GM12891 (cell line): ENCODE data around the gene CD84.
A peak's percentile ranks its signal among the peaks of the same experiment; 100 is the strongest.
"Not testable (repeated sequence)": the region's sequence is repeated elsewhere in the genome, so short reads cannot be mapped to it uniquely, and the experiment has no call there.

ENCODE experiments used
- DNase-seq: peaks from one replicate; pipeline ENCODE4 v3.0.0; 2011; ENCODE audit warnings: low spot score; ENCODE audit not compliant: insufficient read length
- FAIRE-seq: peaks from 2 replicates; lab custom pipeline; 2011; peaks lifted over from hg19 to GRCh38; lab: Jason Lieb, UNC
- PAX5 ChIP-seq: IDR thresholded peaks from 2 replicates; pipeline ENCODE4 v1.6.1; 2011; ENCODE audit warnings: low read length, moderate library complexity, mild to moderate bottlenecking; ENCODE audit not compliant: insufficient read depth, severe bottlenecking
- POLR2A ChIP-seq: IDR thresholded peaks from 2 replicates; pipeline ENCODE4 v1.6.1; 2011; ENCODE audit warnings: low read depth, low read length, control low read depth
- POLR2AphosphoS5 ChIP-seq: IDR thresholded peaks from 2 replicates; pipeline ENCODE4 v1.6.1; 2011; ENCODE audit warnings: low read depth, low read length, control low read depth
- POU2F2 ChIP-seq: IDR thresholded peaks from 2 replicates; pipeline ENCODE4 v1.6.1; 2011; ENCODE audit warnings: low read depth, mild to moderate bottlenecking, control low read depth, low read length, moderate library complexity
- SPI1 ChIP-seq: IDR thresholded peaks from 2 replicates; pipeline ENCODE4 v1.6.1; 2011; ENCODE audit warnings: low read depth, low read length, control low read depth
- TAF1 ChIP-seq: IDR thresholded peaks from 2 replicates; pipeline ENCODE4 v1.6.1; 2011; ENCODE audit warnings: low read depth, low read length, control low read depth

Gene CD84

DNA sequence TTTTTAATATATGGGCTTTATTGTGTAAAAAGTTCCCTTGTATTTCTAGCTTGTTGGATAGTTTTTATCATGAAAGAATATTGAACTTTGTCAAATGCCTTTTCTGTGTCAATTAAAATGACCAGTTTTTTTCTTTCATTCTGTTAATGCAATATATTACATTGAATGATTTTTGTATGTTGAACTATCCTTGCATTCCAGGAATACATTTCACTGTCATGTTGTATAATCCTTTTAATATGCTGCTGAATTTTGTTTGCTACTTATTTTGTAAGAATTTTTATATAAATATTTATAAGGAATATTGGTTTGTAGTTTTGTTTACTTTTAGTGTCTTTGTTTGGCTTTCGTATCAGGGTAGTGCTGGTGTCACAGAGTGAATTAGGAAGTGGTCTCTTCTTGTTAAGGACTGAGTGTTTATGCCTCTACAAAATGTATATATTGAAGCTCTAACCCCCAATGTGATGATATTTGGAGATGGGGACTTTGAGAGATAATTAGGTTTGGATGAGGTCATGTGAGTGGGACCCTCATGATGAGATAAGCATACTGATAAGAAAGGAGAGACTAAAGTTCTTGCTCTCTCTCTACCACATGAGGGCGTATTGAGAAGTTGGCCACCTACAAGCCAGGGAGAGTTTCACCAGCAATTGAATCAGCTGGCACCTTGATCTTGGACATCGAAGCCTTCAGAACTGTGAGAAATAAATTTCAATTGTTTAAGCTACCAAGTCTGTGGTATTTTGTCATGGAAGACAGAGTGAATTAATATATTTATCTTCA lies 44.3 kb downstream of the CD84 start:
- TF ChIP-seq POLR2A (no peak), PAX5 (no peak), TAF1 (no peak), POLR2AphosphoS5 (no peak), SPI1 (no peak), POU2F2 (no peak)
- no peak for DNase-seq
- peak; percentile 9 for FAIRE-seq

DNA sequence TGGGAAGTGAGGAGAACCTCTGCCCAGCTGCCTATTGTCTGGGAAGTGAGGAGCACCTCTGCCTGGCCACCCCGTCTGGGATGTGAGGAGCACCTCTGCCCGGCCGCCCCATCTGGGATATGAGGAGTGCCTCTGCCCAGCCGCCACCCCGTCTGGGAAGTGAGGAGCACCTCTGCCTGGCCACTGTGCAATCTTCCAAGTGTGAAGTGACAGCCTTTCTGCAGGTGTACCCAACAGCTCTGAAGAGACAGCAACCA lies 46.8 kb downstream of the CD84 start:
- FAIRE-seq, result not testable (repeated sequence)

DNA sequence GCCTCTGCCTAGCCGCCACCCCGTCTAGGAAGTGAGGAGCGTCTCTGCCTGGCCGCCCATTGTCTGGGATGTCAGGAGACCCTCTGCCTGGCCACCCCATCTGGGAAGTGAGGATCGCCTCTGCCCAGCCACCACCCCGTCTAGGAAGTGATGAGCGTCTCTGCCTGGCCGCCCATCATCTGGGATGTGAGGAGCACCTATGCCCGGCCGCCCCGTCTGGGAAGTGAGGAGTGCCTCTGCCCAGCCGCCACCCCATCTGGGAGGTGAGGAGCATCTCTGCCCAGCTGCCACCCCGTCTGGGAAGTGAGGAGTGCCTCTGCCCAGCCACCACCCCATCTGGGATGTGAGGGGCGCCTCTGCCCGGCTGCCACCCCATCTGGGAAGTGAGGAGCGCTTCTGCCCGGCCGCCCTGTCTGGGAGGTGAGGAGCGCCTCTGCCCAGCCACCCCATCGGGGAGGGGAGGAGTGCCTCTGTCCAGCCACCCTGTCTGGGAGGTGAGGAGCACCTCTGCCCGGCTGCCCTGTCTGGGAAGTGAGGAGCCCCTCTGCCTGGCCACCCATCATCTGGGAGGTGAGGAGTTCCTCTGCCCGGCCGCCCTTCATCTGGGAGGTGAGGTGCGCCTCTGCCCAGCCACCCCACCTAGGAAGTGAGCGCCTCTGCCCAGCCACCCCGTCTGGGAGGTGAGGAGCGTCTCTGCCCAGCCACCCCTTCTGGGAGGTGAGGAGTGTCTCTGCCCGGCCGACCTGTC lies 47.3 kb downstream of the CD84 start:
- not testable (repeated sequence) for FAIRE-seq, DNase-seq

More for the DNA sequence above, 46.8 kb downstream of the CD84 start:
- DNase-seq, result not testable (repeated sequence)

DNA sequence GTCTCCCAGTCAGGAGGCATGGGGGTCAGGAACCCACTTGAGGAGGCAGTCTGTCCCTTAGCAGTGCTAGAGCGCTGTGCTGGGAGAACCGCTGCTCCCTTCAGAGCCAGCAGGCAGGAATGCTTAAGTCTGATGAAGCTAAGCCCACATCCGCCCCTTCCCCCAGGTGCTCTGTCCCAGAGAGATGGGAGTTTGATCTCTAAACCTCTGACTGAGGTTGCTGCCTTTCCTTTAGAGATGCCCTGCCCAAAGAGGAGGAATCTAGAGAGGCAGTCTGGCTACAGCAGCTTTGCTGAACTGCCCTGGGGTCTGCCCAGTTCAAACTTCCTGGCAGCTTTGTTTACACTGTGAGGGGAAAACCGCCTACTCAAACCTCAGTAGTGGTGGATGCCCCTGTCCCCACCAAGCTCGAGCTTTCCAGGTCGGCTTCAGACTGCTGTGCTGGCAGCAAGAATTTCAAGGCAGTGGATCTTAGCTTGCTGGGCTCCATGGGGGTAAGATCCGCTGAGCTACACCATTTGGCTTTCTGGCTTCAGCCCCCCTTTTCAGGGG lies 49.8 kb downstream of the CD84 start:
- not testable (repeated sequence) for DNase-seq, FAIRE-seq

DNA sequence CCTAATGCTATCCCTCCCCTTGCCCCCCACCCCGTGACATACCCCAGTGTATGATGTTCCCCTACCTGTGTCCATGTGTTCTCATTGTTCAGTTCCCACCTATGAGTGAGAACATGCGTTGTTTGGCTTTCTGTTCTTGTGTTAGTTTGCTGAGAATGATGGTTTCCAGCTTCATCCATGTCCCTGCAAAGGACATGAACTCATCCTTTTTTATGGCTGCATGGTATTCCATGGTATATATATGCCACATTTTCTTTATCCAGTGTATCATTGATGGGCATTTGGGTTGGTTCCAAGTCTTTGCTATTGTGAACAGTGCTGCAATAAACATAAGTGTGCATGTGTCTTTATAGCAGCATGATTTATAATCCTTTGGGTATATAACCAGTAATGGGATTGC lies 55.5 kb downstream of the CD84 start:
- not testable (repeated sequence) for FAIRE-seq, DNase-seq

DNA sequence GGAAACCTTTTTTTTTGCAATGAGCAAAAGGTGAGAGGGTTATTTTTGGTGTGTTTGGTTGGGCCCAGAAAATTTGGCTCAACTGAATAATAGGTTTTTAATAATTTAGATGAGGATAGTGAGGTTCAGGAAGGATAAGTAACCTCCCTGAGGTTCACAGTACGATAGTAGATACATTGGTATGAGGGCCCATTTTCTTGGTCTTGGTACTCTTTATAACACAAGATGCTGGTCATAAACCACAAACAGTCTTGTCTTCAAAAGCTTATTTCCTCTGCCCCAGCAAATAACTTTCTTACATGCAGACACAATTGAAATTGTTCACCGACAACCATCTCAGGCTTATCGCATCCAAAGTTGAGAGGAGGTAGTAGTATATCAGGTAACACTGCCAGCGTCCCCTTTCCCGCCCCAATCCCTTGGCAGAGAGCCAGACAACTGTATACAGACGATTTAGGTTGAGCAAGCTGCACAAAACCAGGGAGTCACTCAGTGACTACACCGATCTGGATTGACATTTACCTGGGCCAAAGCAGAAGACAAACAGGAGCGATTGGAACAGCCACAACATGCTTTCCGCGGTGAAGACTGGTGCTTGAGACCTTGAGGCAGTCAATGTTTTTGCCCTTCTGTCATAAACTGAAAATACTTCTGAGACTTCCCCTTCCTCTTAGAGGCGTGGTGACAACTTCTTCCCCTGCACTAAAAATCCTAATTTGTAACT lies 56.5 kb downstream of the CD84 start, which contains the start of gene SLAMF6:
SLAMF6 (minus strand) TSS at position 634 of the 724 bp plus-strand sequence; CDS start at position 571, 63 bp downstream.
- peak; percentile 87 for FAIRE-seq
- no peak for DNase-seq
- TF ChIP-seq POLR2AphosphoS5 (peak; percentile 87), PAX5 (no peak), POU2F2 (peak; percentile 58; the same call in 1 of the 2 replicates), POLR2A (peak; percentile 91), TAF1 (peak; percentile 70), SPI1 (peak; percentile 76)

DNA sequence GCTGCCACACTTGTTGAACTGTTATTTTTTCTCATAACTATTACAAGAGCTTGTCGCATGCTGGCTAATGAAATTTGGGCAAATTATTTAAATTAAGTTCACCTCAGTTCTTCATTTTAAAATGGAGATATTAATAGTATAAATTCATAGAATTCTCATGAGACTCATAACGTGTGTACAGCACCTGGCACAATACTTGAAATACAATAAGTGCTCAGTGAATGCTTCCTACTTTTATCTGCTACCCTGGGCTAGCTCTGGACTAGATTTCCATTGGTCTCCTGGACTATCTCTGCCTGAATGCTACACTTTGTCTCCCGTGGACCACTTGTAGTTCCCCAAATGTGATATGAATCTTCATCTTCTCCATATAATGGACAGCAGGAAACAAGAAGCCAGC lies 57.2 kb downstream of the CD84 start:
- no peak for DNase-seq
- FAIRE-seq, result peak; percentile 84
- TF ChIP-seq PAX5 (no peak), TAF1 (no peak), POLR2A (no peak), POU2F2 (no peak), POLR2AphosphoS5 (no peak), SPI1 (no peak)

DNA sequence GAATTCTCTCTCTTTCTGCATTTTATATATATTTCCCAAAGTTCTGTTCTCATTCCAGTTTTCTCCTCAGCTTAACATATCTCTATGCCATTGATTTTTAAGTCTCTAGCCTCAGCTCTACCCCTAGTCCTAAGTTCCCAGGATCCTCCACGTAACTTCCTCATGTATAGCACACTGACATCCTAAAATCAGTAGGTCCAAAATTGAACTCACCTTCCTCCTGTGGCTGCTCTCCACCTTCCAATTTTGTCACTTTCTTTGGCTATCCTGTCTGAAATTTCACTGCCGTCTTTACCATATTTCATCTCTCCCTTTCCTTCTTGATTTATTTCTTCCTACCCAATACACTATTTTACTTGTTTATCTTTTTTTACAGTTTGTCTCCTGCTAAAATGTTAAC lies 57.7 kb downstream of the CD84 start:
- TF ChIP-seq PAX5 (no peak), POLR2A (no peak), POU2F2 (no peak), POLR2AphosphoS5 (no peak), TAF1 (no peak), SPI1 (no peak)
- FAIRE-seq, result peak; percentile 59
- no peak for DNase-seq

DNA sequence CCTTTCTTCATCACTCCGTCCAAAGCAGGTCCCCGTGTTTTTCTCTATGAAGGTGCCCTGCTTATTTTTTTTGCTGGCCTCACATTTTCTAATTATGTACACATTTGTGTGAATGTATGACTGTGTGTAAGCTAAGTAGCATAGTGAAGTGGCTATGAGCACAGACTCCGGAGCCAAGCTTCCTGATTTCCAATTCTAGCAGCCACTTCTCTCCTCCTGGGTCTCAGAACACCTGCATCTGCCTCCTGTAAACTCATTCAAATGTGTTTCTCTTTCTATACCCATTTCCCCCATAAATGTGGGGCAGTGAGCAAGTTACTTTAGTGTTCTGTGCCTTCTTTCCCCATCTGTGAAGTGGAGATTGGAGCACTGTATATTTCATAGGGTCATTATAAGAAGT lies 58.3 kb downstream of the CD84 start:
- FAIRE-seq, result peak; percentile 93
- TF ChIP-seq POLR2A, result no peak
- no peak for TF ChIP-seq POU2F2
- TF ChIP-seq PAX5, result no peak
- TF ChIP-seq POLR2AphosphoS5, result no peak
- TF ChIP-seq TAF1, result no peak
- TF ChIP-seq SPI1, result no peak
- no peak for DNase-seq

DNA sequence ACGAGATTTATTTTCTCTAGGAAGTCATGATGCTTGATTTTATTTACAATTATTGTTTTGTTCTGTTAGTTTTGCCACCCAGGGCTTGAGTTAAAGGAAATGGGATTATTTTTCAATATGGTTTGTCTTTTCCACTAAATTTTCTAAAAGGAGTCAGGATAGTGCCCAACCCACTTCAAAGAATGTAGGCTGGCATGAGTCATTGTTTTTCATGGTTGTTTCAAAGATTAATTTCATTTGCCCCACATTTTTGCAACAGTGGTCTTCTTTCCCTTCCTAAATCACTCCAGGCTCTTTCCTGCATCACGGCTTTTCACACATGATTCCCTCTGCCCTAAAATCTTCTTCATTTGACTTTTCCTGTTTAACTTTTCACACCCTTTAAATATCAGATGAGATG lies 58.7 kb downstream of the CD84 start:
- FAIRE-seq (no peak), DNase-seq (no peak)
- no peak for TF ChIP-seq POLR2AphosphoS5
- TF ChIP-seq POU2F2, result no peak
- no peak for TF ChIP-seq TAF1
- no peak for TF ChIP-seq PAX5
- TF ChIP-seq SPI1, result no peak
- no peak for TF ChIP-seq POLR2A
